Measurements from ENCODE around the gene TLR1.

GRCh38 chr4:38794051-38794450 is 10.5 kb downstream of the TLR1 start:
- TF ChIP-seq PKNOX1 (IDR thresholded peaks at IDR 0.05) (no peak), FOXM1 (IDR thresholded peaks at IDR 0.05; ENCODE audit: borderline replicate concordance) (no peak), SP1 (IDR thresholded peaks at IDR 0.05) (no peak), LEF1 (IDR thresholded peaks at IDR 0.05; ENCODE audit: borderline replicate concordance) (no peak), NFRKB (IDR thresholded peaks at IDR 0.05) (no peak), TARDBP (IDR thresholded peaks at IDR 0.05) (no peak), L3MBTL2 (conservative IDR thresholded peaks at IDR 0.05) (no peak), ELF4 (IDR thresholded peaks at IDR 0.05) (no peak), FOXA1 (IDR thresholded peaks at IDR 0.05) (no peak), CTBP1 (IDR thresholded peaks at IDR 0.05; ENCODE audit: borderline replicate concordance) (no peak), ARNT (IDR thresholded peaks at IDR 0.05) (no peak), BHLHE40 (IDR thresholded peaks at IDR 0.05; ENCODE audit: borderline replicate concordance) (no peak), HDGF (IDR thresholded peaks at IDR 0.05; ENCODE audit: borderline replicate concordance) (no peak)
